SW480 (cell line): ENCODE measurements around the gene TBCB.
"Not testable (repeated sequence)": the region's sequence is repeated elsewhere in the genome, so short reads cannot be mapped to it uniquely, and the experiment has no call there.

ENCODE experiments used
- DNase-seq: peaks from one replicate; pipeline ENCODE4 v3.0.0-alpha.2; 2016; ENCODE audit warnings: low spot score

Gene TBCB

GRCh38 chr19:36173846-36174245, 58.6 kb downstream of the TBCB start:
- not testable (repeated sequence) for DNase-seq
